ENCODE measurements around the gene NDUFA11. TPM values are rescaled to one million over a fixed set of nuclear protein-coding genes. Genes with fewer than 3 reads are reported as not detected.
"Not testable (repeated sequence)": the region's sequence is repeated elsewhere in the genome, so short reads cannot be mapped to it uniquely, and the experiment has no call there.

NDUFA11 gene
- total RNA-seq, 4 donors from 2014 or later, result 149 to 352 (median 235) TPM

DNA sequence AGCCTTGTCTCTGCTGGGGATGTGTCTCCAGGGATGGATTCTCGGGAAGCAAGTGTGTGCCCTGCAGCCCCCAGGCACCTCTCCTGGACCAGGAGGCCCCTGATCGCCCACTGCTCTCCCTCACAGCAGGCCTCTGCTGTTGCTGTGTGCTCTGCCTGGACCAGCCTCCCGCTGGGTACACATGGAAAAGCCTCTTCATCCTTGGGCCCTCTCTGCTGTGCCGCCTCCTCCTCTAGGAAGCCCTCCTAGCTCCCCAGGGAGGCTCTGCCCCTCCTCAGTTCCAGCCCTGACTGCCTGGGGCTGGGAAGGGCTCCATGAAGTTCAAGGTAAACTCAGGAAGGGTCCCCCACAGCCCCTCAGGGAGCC, 12.0 kb downstream of the NDUFA11 start:
- TF ChIP-seq POLR2AphosphoS5 (IDR thresholded peaks at IDR 0.05), result no peak
- TF ChIP-seq EP300 (IDR thresholded peaks at IDR 0.05; ENCODE audit: low read depth), result no peak
- TF ChIP-seq POLR2A (IDR thresholded peaks at IDR 0.05), result no peak
- TF ChIP-seq, protein P1, sequence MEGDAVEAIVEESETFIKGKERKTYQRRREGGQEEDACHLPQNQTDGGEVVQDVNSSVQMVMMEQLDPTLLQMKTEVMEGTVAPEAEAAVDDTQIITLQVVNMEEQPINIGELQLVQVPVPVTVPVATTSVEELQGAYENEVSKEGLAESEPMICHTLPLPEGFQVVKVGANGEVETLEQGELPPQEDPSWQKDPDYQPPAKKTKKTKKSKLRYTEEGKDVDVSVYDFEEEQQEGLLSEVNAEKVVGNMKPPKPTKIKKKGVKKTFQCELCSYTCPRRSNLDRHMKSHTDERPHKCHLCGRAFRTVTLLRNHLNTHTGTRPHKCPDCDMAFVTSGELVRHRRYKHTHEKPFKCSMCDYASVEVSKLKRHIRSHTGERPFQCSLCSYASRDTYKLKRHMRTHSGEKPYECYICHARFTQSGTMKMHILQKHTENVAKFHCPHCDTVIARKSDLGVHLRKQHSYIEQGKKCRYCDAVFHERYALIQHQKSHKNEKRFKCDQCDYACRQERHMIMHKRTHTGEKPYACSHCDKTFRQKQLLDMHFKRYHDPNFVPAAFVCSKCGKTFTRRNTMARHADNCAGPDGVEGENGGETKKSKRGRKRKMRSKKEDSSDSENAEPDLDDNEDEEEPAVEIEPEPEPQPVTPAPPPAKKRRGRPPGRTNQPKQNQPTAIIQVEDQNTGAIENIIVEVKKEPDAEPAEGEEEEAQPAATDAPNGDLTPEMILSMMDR (IDR thresholded peaks at IDR 0.05), result no peak
- H3K27ac ChIP-seq, result no peak overlapping the region

DNA sequence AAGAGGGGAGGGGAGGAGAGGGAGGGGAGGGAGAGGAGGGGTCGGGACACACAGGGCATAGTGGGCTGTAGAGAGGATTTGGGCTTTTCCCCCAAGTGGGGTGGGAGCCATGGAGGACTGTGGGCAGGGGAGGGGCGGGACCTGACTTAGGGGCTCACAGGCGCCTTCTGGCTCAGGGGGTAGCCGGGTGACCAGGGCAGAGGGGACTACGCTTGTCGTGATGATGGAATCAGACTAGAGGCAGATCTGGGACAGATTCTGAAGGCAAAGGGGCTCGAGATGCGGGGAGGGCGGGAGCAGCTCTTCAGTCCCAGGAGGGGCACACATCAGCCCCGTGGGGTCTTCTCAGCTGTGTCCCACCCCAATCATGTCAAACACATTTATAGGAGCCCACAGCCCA, 13.5 kb downstream of the NDUFA11 start:
- Histone ChIP-seq H3K9me3 (no peaks in the 10 kb centered on the region), H3K4me3 (no peak overlapping the region), H3K27me3 (peaks cover 21% of the 10 kb centered on the region), H3K27ac (peak overlapping the region in 3 of 4 donors; percentile 25 to 64 (median 61)), H3K4me1 (peaks cover 6 to 17% (median 12%) of the 10 kb centered on the region in 4 donors), H3K36me3 (peaks cover 0 to under 1% (median 0%) of the 10 kb centered on the region in 4 donors)
- in situ Hi-C loops (cut with MboI; ENCODE audit: low pct_ligation_motif_present in 1 of 4, low pct_unique_long_range_greater_than_20kb in 1 of 4, low sequenced_read_pairs in 3 of 4) (loop anchor here in 1 of 4 donors (10.0 kb wide), 1 partner anchor 85 kb away; the partner anchor contains the start of gene NRTN), intact Hi-C loops (cut with DNase I; ENCODE audit: low total_unique reads) (no loop called here)
- DNase-seq, result no peak
- 40 to 49% methylated on average over 2 to 10 of the region's 10 CpGs for WGBS, 2 donors (ENCODE audit: low coverage in 1 of 2)
- TF ChIP-seq POLR2AphosphoS5 (IDR thresholded peaks at IDR 0.05), result no peak
- TF ChIP-seq, protein P1 (IDR thresholded peaks at IDR 0.05), result no peak
- no peak for TF ChIP-seq POLR2A (IDR thresholded peaks at IDR 0.05)
- no peak for TF ChIP-seq EP300 (IDR thresholded peaks at IDR 0.05; ENCODE audit: low read depth)

More for the DNA sequence above, 12.0 kb downstream of the NDUFA11 start:
- H3K4me3 ChIP-seq, result no peak overlapping the region
- intact Hi-C loops (cut with DNase I; ENCODE audit: low total_unique reads) (no loop called here), in situ Hi-C loops (cut with MboI; ENCODE audit: low pct_ligation_motif_present in 1 of 4, low pct_unique_long_range_greater_than_20kb in 1 of 4, low sequenced_read_pairs in 3 of 4) (loop anchor here in 1 of 4 donors (10.0 kb wide), 1 partner anchor 87 kb away; the partner anchor contains the start of gene NRTN)
- H3K27me3 ChIP-seq, result peaks cover 21% of the 10 kb centered on the region
- peaks cover 6 to 17% (median 12%) of the 10 kb centered on the region in 4 donors for H3K4me1 ChIP-seq
- H3K9me3 ChIP-seq, result no peaks in the 10 kb centered on the region
- no peak for DNase-seq
- 60 to 68% methylated on average over 1 to 4 of the region's 4 CpGs for WGBS, 2 donors (ENCODE audit: low coverage in 1 of 2)
- H3K36me3 ChIP-seq, result peaks cover 0 to 15% (median 3%) of the 10 kb centered on the region in 4 donors

DNA sequence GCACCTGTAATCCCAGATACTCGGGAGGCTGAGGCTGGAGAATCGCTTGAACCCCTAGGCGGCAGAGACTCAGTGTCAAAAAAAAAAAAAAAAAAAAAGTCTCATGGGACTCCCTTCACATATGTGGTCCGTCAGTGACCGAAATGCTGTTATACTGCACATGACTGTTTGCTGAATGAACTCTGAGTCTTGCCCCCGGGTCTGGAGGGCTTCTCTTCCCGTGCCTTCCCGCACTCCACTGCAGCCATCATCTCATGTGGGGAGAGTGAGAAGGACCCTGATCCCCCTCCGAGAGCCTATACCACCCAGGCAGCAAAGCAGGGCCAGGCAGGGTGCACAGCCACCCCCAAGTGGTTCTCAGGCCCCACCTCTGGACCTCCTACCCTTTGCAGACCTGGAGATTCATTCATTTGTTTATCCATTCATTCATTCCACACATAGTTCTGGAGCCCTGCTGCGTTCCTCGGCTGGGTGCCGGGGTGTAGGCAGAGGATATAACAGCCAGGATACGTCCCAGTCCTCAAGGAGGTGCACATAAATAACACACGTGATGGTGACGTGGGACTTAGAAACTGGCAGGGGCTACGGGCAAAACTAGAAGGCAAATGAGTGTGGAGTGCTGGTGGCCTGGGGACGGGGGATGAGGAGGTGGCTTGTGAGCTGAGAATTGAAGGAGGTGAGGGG, 14.2 kb downstream of the NDUFA11 start:
- Histone ChIP-seq H3K27ac (peak overlapping the region in 3 of 4 donors; percentile 60 to 64 (median 61)), H3K36me3 (no peaks in the 10 kb centered on the region), H3K4me3 (no peak overlapping the region), H3K27me3 (peaks cover 21% of the 10 kb centered on the region), H3K4me1 (peaks cover 6 to 17% (median 12%) of the 10 kb centered on the region in 4 donors), H3K9me3 (no peaks in the 10 kb centered on the region)
- intact Hi-C loops (cut with DNase I; ENCODE audit: low total_unique reads), result no loop called here
- TF ChIP-seq POLR2AphosphoS5 (IDR thresholded peaks at IDR 0.05) (peak in 2 of 3 donors; percentile 41 to 65), POLR2A (IDR thresholded peaks at IDR 0.05) (no peak), EP300 (IDR thresholded peaks at IDR 0.05; ENCODE audit: low read depth) (no peak)
- TF ChIP-seq, protein P1 (IDR thresholded peaks at IDR 0.05), result peak in 1 of 5 experiments; percentile 10
- WGBS, 2 donors (ENCODE audit: low coverage in 1 of 2), result 46 to 76% methylated on average over 5 to 17 of the region's 17 CpGs
- in situ Hi-C loops (cut with MboI; ENCODE audit: low pct_ligation_motif_present in 1 of 4, low pct_unique_long_range_greater_than_20kb in 1 of 4, low sequenced_read_pairs in 3 of 4), result loop anchor here in 2 of 4 donors (10.0 kb wide), 2 partner anchors 75 to 85 kb away; partner anchors contain the start of gene NRTN (in 1 of the 2)
- no peak for DNase-seq

DNA sequence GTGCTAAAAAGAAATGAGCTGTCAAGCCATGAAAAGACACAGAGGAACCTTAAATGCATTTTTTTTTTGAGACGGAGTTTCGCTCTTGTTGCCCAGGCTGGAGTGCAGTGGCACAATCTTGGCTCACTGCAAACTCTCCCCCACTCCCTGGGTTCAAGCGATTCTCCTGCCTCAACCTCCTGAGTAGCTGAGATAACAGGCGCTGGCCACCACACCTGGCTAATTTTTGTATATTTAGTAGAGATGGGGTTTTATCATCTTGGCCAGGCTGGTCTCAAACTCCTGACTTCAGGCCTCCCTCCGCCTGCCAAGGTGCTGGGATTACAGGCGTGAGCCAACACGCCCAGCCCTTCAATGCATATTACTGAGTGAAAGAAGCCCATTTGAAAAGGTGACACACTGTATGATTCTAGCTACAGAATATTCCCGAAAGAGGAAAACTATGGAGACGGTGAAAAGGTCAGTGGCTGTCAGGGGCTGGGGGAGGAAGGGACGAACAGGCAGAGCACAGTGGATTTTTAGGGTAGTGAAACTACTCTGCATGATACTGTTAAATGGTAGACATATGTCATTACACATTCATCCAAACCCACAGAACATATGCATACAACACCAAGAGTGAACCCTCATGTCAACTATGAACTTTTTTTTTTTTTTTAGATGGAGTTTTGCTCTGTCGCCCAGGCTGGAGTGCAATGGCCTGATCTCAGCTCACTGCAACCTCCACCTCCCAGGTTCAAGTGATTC, 19.4 kb downstream of the NDUFA11 start:
- intact Hi-C loops (cut with DNase I; ENCODE audit: low total_unique reads); DNase-seq; H3K27ac ChIP-seq; H3K36me3 ChIP-seq; H3K4me3 ChIP-seq; H3K9me3 ChIP-seq: not testable (repeated sequence)
- in situ Hi-C loops (cut with MboI; ENCODE audit: low pct_ligation_motif_present in 1 of 4, low pct_unique_long_range_greater_than_20kb in 1 of 4, low sequenced_read_pairs in 3 of 4), result loop anchor here in 2 of 4 donors (10.0 kb wide), 2 partner anchors 69 to 79 kb away; partner anchors contain the start of gene NRTN (in 1 of the 2)
- Histone ChIP-seq H3K27me3 (peaks cover 29% of the 10 kb centered on the region), H3K4me1 (peaks cover 12 to 14% (median 12%) of the 10 kb centered on the region in 4 donors)
- WGBS, 2 donors (ENCODE audit: low coverage in 1 of 2), result 68 to 74% methylated on average over 11 of the region's 11 CpGs

DNA sequence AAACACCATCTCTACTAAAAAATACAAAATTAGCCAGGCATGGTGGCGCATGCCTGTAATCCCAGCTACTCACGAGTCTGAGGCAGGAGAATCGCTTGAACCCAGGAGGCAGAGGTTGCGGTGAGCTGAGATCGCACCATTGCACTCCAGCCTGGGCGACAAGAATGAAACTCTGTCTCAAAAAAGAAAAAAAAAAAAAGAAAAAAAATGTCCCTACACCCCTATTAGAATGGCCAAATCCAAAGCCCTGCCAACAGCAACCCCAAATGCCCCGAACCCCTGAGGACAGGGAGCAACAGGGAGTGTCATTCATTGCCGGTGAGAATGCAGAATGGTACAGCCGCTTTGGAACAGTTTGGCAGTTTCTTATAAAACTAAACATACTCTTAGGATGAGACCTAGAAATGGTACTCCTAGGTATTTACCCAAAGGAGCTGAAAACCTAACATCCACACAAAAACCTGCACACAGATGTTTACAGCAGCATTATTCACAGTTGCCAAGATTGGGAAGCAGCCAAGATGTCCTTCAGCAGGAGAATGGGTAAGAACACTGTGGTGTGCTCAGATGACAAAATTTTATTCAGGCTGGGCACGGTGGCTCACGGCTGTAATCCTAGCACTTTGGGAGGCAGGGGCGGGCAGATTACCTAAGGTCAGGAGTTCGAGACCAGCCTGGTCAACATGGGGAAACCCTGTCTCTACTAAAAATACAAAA, 20.3 kb downstream of the NDUFA11 start:
- H3K9me3 ChIP-seq; H3K4me3 ChIP-seq; H3K36me3 ChIP-seq; DNase-seq; intact Hi-C loops (cut with DNase I; ENCODE audit: low total_unique reads): not testable (repeated sequence)
- Histone ChIP-seq H3K4me1 (peaks cover 12 to 15% (median 13%) of the 10 kb centered on the region in 4 donors), H3K27ac (peak overlapping the region in 3 of 4 donors; percentile 34 to 58 (median 37)), H3K27me3 (peaks cover 34% of the 10 kb centered on the region)
- in situ Hi-C loops (cut with MboI; ENCODE audit: low pct_ligation_motif_present in 1 of 4, low pct_unique_long_range_greater_than_20kb in 1 of 4, low sequenced_read_pairs in 3 of 4), result loop anchor here in 2 of 4 donors (10.0 kb wide), 2 partner anchors 69 to 79 kb away; partner anchors contain the start of gene NRTN (in 1 of the 2)
- 63 to 86% methylated on average over 8 to 13 of the region's 13 CpGs for WGBS, 2 donors (ENCODE audit: low coverage in 1 of 2)
